Thymus (tissue), 11 donors: ENCODE results near the gene ZDHHC12. TPM values are rescaled to one million over a fixed set of nuclear protein-coding genes. Genes with fewer than 3 reads are reported as not detected.

Source experiments
- DNase-seq, 9 donors: peaks; one replicate each; pipeline ENCODE4 v3.0.0-alpha.2; 2013; ENCODE audit warnings: low spot score in 9 of 9, low read depth in 6 of 9, missing footprints in 1 of 9
- H3K27ac ChIP-seq, 2 donors: one replicate each; pipeline ENCODE4 v1.5.1; 2013; ENCODE audit warnings: control low read depth in 1 of 2, low read depth in 1 of 2, low read length in 1 of 2, mild to moderate bottlenecking in 1 of 2, moderate library complexity in 1 of 2
- H3K27me3 ChIP-seq, 2 donors: one replicate each; pipeline ENCODE4 v1.5.1; 2013; ENCODE audit warnings: low read length in 1 of 2; ENCODE audit not compliant: control insufficient read depth in 2 of 2, insufficient read depth in 1 of 2
- H3K36me3 ChIP-seq, 2 donors: one replicate each; pipeline ENCODE4 v1.5.1; 2013; ENCODE audit warnings: low read length in 1 of 2, mild to moderate bottlenecking in 1 of 2, moderate library complexity in 1 of 2; ENCODE audit not compliant: control insufficient read depth in 2 of 2, insufficient read depth in 2 of 2
- H3K4me1 ChIP-seq, 2 donors: one replicate each; pipeline ENCODE4 v1.5.1; 2013; ENCODE audit warnings: low read length in 2 of 2; ENCODE audit not compliant: control insufficient read depth in 2 of 2, insufficient read depth in 2 of 2
- H3K4me3 ChIP-seq, 2 donors: one replicate each; pipeline ENCODE4 v1.5.1; 2013; ENCODE audit warnings: low read length in 2 of 2, control low read depth in 1 of 2, mild to moderate bottlenecking in 1 of 2
- H3K9me3 ChIP-seq, 2 donors: one replicate each; pipeline ENCODE4 v1.5.1; 2013; ENCODE audit warnings: low read length in 1 of 2, mild to moderate bottlenecking in 1 of 2; ENCODE audit not compliant: control insufficient read depth in 2 of 2, insufficient read depth in 1 of 2
- WGBS: extraction: QIAGEN DNeasy Blood & Tissue Kit; methylation state at CpG from one replicate; pipeline ENCODE4 v1.1.7; 2013; 5-methylcytosine and 5-hydroxymethylcytosine counted together
- polyA plus RNA-seq: library from polyadenylated mRNA; stranded (reverse); fragments of 200-250 nt; gene quantifications from one replicate; pipeline ENCODE4 v1.2.3, GENCODE V29; 2013
- total RNA-seq: library from RNA; stranded (reverse); fragments of 120-200 nt; gene quantifications from one replicate; pipeline ENCODE4 v1.2.4, GENCODE V29; 2013
- donor health status: healthy.

The ZDHHC12 gene
- total and polyA plus RNA-seq, 2 donors, result 20.7 to 46.4 TPM

GRCh38 chr9:128733256-128733655 is 9.3 kb upstream of the ZDHHC12 start:
- WGBS, result 82% methylated on average over 9 of the region's 9 CpGs
- Histone ChIP-seq H3K27ac (no peak overlapping the region), H3K4me1 (peaks cover 3 to 17% of the 10 kb centered on the region in 2 donors), H3K27me3 (no peaks in the 10 kb centered on the region), H3K9me3 (no peaks in the 10 kb centered on the region), H3K4me3 (no peak overlapping the region), H3K36me3 (peaks cover 58% of the 10 kb centered on the region in 2 donors)
- DNase-seq, result peak in 1 of 9 donors; percentile 50

GRCh38 chr9:128732576-128732975 is 8.6 kb upstream of the ZDHHC12 start:
- H3K36me3 ChIP-seq, result peaks cover 58% of the 10 kb centered on the region in 2 donors
- no peak overlapping the region for H3K27ac ChIP-seq
- H3K4me3 ChIP-seq, result no peak overlapping the region
- 97% methylated on average over 13 of the region's 13 CpGs for whole genome bisulfite sequencing
- no peaks in the 10 kb centered on the region for H3K9me3 ChIP-seq
- no peaks in the 10 kb centered on the region for H3K27me3 ChIP-seq
- no peak for DNase-seq
- H3K4me1 ChIP-seq, result peaks cover 10 to 24% of the 10 kb centered on the region in 2 donors

- Histone ChIP-seq H3K36me3 (peaks cover 51% of the 10 kb centered on the region in 2 donors), H3K4me1 (peaks cover 13 to 33% of the 10 kb centered on the region in 2 donors)
- no peak for DNase-seq
Measured at GRCh38 chr9:128731691-128732090, 7.8 kb upstream of the ZDHHC12 start.

GRCh38 chr9:128731093-128731492 is 7.2 kb upstream of the ZDHHC12 start:
- peaks cover 16 to 38% of the 10 kb centered on the region in 2 donors for H3K4me1 ChIP-seq
- H3K4me3 ChIP-seq, result no peak overlapping the region
- no peaks in the 10 kb centered on the region for H3K9me3 ChIP-seq
- no peak overlapping the region for H3K27ac ChIP-seq
- peaks cover 51% of the 10 kb centered on the region in 2 donors for H3K36me3 ChIP-seq
- no peak for DNase-seq
- WGBS, result 96% methylated on average over 13 of the region's 13 CpGs
- H3K27me3 ChIP-seq, result no peaks in the 10 kb centered on the region

More at GRCh38 chr9:128731691-128732090, 7.8 kb upstream of the ZDHHC12 start:
- Histone ChIP-seq H3K27me3 (no peaks in the 10 kb centered on the region), H3K27ac (no peak overlapping the region), H3K9me3 (no peaks in the 10 kb centered on the region), H3K4me3 (no peak overlapping the region)
- WGBS, result 91% methylated on average over 9 of the region's 9 CpGs

DNA sequence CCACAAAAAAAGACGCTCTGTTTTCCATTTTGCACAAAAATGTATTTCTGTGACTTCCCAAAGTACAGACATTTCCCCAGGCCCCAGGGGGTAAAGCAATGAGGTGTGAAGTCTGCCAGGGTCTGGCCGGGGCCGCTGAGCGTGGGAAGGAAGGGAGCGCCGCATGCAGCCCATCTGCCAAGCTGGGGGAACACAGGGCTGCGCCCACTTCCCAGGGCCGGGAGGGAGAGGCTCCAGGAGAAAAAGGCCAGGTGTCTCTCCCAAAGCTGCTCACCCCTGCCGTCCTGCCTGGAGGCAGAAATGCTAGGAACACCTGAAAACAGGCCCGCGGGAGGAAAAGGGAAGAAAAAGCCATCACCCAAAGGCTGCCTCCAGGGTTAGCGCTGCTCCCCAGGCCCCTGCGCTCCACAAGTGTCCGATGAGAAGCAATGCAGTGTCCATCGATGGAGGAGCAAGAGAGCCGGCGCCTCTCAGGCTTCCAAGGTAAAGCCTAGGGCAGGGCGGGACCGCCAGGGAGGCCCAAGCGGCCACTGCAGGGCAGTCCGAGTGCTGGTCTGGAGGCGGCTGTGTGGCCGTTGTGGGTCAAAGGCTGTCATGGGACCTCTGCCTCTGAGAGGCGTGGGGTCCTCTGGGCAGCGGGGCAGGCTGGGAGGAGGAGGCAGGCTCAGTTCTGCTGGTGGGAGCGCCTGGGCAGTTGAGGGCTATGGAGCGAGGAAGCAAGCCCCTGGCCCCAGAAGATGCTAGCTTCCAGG is 6.0 kb upstream of the ZDHHC12 start:
- H3K36me3 ChIP-seq, result peaks cover 45 to 46% of the 10 kb centered on the region in 2 donors
- no peak for DNase-seq
- 97% methylated on average over 27 of the region's 27 CpGs for WGBS

DNA sequence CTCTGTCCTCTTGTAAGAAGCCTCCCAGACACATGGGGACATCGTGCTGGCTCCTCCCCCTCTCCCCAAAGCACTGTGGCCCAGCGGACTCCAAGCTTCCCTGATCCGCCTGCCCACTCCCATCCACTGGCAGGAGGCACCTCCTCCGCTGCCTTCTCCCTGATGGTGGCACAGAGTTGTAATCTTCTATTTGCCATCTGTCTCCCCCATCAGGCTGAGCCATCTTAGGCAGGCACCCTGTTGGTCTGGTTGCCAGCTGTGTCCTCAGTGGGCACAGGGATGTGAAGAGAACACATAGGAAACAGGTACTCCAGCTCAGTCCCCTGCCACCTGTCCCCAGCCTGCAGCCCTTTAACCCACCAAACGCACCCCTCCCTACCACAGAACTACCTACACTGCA is 5.4 kb upstream of the ZDHHC12 start:
- Histone ChIP-seq H3K9me3 (peaks cover 0 to 4% of the 10 kb centered on the region in 2 donors), H3K36me3 (peaks cover 41% of the 10 kb centered on the region in 2 donors), H3K4me1 (peaks cover 30 to 55% of the 10 kb centered on the region in 2 donors), H3K4me3 (no peak overlapping the region), H3K27me3 (no peaks in the 10 kb centered on the region), H3K27ac (no peak overlapping the region)
- WGBS, result 90% methylated on average over 5 of the region's 5 CpGs
- no peak for DNase-seq

More for the DNA sequence above, 6.0 kb upstream of the ZDHHC12 start:
- Histone ChIP-seq H3K9me3 (peaks cover 0 to 3% of the 10 kb centered on the region in 2 donors), H3K27ac (no peak overlapping the region), H3K4me1 (peaks cover 24 to 49% of the 10 kb centered on the region in 2 donors), H3K4me3 (no peak overlapping the region), H3K27me3 (no peaks in the 10 kb centered on the region)

DNA sequence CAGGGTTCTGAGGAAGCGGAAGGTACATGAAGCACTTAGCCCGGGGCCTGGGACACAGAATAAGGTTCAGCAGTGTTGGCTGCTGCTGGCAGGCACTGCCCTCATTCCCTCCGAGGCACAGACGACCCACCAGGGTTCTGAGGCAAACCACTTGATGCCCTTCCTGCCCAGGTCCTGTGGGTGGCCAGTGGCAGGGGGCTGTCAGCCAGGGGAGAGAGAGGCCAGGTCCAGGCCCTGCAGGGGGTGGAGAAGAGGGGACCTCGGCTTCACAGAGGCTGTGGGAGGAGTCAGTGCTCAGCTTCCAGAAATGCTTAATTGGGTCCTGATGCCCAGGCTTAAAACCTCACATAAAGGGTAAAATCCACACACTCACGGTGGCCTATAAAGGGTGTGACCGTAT is 4.4 kb upstream of the ZDHHC12 start:
- Histone ChIP-seq H3K36me3 (peaks cover 36% of the 10 kb centered on the region in 2 donors), H3K4me1 (peaks cover 33 to 59% of the 10 kb centered on the region in 2 donors), H3K27ac (peak overlapping the region; percentile 89 to 93), H3K4me3 (no peak overlapping the region), H3K27me3 (no peaks in the 10 kb centered on the region), H3K9me3 (peaks cover 0 to 4% of the 10 kb centered on the region in 2 donors)
- 86% methylated on average over 7 of the region's 7 CpGs for WGBS
- DNase-seq, result no peak

DNA sequence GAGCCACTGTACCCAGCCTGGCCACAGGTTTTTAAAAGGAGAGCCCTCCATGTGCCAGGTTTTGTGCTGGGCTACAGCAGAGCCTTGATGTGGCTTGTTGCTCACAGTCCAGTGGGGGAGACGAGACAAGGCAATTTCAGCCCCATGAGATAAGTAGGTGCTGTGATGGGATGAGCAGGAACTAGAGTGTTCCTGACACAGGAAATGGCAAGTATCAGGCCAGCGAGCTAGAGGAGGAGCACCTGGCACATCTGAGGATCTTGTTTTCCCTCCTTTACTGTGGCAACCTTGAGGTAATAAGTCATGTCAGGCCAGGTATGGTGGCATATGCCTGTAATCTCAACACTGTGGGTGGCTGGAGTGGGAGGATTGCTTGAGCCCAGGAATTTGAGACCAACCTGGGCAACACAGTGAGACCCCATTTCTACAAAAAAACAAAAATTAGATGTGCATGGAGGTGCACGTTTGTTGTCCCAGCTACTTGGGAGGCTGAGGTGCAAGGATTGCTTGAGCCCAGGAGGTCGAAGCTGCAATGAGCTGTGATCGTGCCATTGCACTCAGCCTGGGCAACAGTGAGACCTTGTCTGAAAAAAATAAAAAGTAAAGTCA is 3.8 kb upstream of the ZDHHC12 start:
- H3K27me3 ChIP-seq, result no peaks in the 10 kb centered on the region
- H3K9me3 ChIP-seq, result peaks cover 0 to 4% of the 10 kb centered on the region in 2 donors
- DNase-seq, result peak in 5 of 9 donors; percentile 59 to 84 (median 62)
- H3K4me3 ChIP-seq, result no peak overlapping the region
- WGBS, result 57% methylated on average over 5 of the region's 5 CpGs
- peak overlapping the region; percentile 89 to 93 for H3K27ac ChIP-seq
- peaks cover 35 to 64% of the 10 kb centered on the region in 2 donors for H3K4me1 ChIP-seq
- peaks cover 31 to 32% of the 10 kb centered on the region in 2 donors for H3K36me3 ChIP-seq

GRCh38 chr9:128724744-128725211 is 851 bp upstream of the ZDHHC12 start:
- H3K4me1 ChIP-seq, result peaks cover 35 to 65% of the 10 kb centered on the region in 2 donors
- no peaks in the 10 kb centered on the region for H3K27me3 ChIP-seq
- peak in 2 of 9 donors; percentile 33 to 53 for DNase-seq
- WGBS, result 55% methylated on average over 10 of the region's 10 CpGs
- peaks cover 20 to 33% of the 10 kb centered on the region in 2 donors for H3K36me3 ChIP-seq
- H3K27ac ChIP-seq, result peak overlapping the region; percentile 26 to 75
- H3K9me3 ChIP-seq, result peaks cover 0 to 4% of the 10 kb centered on the region in 2 donors
- peak overlapping the region; percentile 68 to 71 for H3K4me3 ChIP-seq
